Panc1 (cell line): ENCODE measurements around the gene CDKN2B-AS1. TPM values are rescaled to one million over a fixed set of nuclear protein-coding genes. Genes with fewer than 3 reads are reported as not detected.

ENCODE experiments used
- ATAC-seq: fragments of 200-7000 bp; cut with Tn5 transposase; 2 replicates; pipeline ENCODE4 v1.9.1; 2020; ENCODE audit warnings: mild to moderate bottlenecking, moderate library complexity
- BruUV-seq: library from RNA; stranded (reverse); fragments of 400-500 nt; replicated peaks from 2 replicates; lab custom pipeline; 2021; lab: Mats Ljungman, UMichigan
- CTCF ChIA-PET: fragments of 300-600 bp; sonication (Branson Sonifier 250); formaldehyde crosslinking; loops from one replicate; lab custom pipeline; 2022; ENCODE audit warnings: antibody characterized with exemption; lab: Charles Lee
- POLR2A ChIA-PET: fragments of 300-600 bp; sonication (Branson Sonifier 250); formaldehyde crosslinking; loops from one replicate; lab custom pipeline; 2022; ENCODE audit warnings: antibody characterized with exemption; lab: Charles Lee
- DNase-seq: peaks from one replicate; pipeline ENCODE4 v3.0.0-alpha.2; 2010; ENCODE audit warnings: low read depth, low spot score
- H3K27ac ChIP-seq: 2 replicates; pipeline ENCODE4 v1.5.1; 2011; ENCODE audit warnings: mild to moderate bottlenecking, low read length, inconsistent platforms
- H3K27me3 ChIP-seq: fragments of 200-500 bp; sonication (Bioruptor generic); 2 replicates; pipeline ENCODE4 v1.6.0; 2014; ENCODE audit warnings: low read length, inconsistent platforms; ENCODE audit not compliant: control insufficient read depth, insufficient read depth
- H3K36me3 ChIP-seq: fragments of 200-500 bp; sonication (Bioruptor generic); 2 replicates; pipeline ENCODE4 v1.5.1; 2014; ENCODE audit warnings: inconsistent platforms, mild to moderate bottlenecking, low read length, moderate library complexity; ENCODE audit not compliant: control insufficient read depth, insufficient read depth
- H3K4me1 ChIP-seq: 2 replicates; pipeline ENCODE4 v1.5.1; 2011; ENCODE audit warnings: inconsistent platforms, mild to moderate bottlenecking, low read length, moderate library complexity; ENCODE audit not compliant: control insufficient read depth, insufficient read depth
- H3K4me3 ChIP-seq, 2 experiments: 2 replicates each; pipeline ENCODE4 v1.5.1; 2011 to 2012; ENCODE audit warnings: low read depth in 2 of 2, low read length in 2 of 2, mild to moderate bottlenecking in 2 of 2, inconsistent platforms in 1 of 2, moderate library complexity in 1 of 2
- H3K9me3 ChIP-seq: fragments of 200-500 bp; sonication (Bioruptor generic); 2 replicates; pipeline ENCODE4 v1.5.1; 2014; ENCODE audit warnings: low read depth, mild to moderate bottlenecking, inconsistent platforms, low read length, moderate library complexity; ENCODE audit not compliant: control insufficient read depth, insufficient read depth
- CTCF ChIP-seq: fragments of 450-650 bp; IDR thresholded peaks from 2 replicates; pipeline ENCODE4 v1.5.1; 2017; ENCODE audit warnings: mild to moderate bottlenecking
- POLR2AphosphoS5 ChIP-seq: IDR thresholded peaks from 2 replicates; pipeline ENCODE4 v1.6.1; 2012; ENCODE audit warnings: mild to moderate bottlenecking, low read depth, low read length, moderate library complexity
- SIN3A ChIP-seq: IDR thresholded peaks from 2 replicates; pipeline ENCODE4 v1.6.1; 2012; ENCODE audit warnings: low read depth, mild to moderate bottlenecking, low read length, moderate library complexity, borderline replicate concordance; ENCODE audit not compliant: insufficient read depth
- TCF7L2 ChIP-seq: IDR thresholded peaks from 2 replicates; pipeline ENCODE4 v1.6.1; 2011; ENCODE audit warnings: mild to moderate bottlenecking, low read depth, low read length, inconsistent platforms
- in situ Hi-C: cut with HindIII; loops from 2 replicates; pipeline ENCODE4 v1.10.0; 2016; ENCODE audit warnings: low sequenced_read_pairs, low pct_unique_long_range_greater_than_20kb
- intact Hi-C: fragments of 100-400 bp; cut with micrococcal nuclease; formaldehyde crosslinking; loops from one replicate; pipeline ENCODE4 v1.10.0; 2022; ENCODE audit not compliant: unreplicated experiment
- total RNA-seq: library from RNA; stranded (reverse); gene quantifications from one replicate; pipeline ENCODE4 v1.2.1, GENCODE V29; 2021; ENCODE audit not compliant: unreplicated experiment
- TF ChIP-seq, protein P1 (sequence below), 2 experiments: IDR thresholded peaks; 2 replicates each; pipeline ENCODE4 v1.6.1; 2011 to 2012; ENCODE audit warnings: low read depth in 2 of 2, control low read depth in 1 of 2, low read length in 1 of 2, mild to moderate bottlenecking in 1 of 2, moderate library complexity in 1 of 2; ENCODE audit not compliant: insufficient read depth in 1 of 2

CDKN2B-AS1 gene
- total RNA-seq, 1 experiment from 2014 or later: not detected

DNA sequence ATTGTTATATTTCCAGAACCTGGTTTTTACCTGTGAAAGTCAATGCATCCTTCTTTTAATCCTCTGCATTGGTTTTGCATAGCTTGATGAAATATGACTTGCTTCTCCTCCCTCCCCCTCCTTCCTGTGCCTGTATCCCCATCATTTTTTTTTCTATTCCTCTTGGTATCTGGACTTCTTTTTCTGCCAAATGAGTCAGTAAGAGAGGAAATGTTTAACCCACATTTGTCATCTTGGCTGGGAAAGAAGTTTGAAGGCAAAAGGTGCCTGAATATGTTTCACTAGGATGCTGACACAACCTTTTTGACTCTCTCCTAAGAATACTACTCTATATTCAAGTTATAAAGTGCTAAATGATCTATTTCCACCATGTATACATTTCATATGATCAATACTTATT is 50.0 kb downstream of the CDKN2B-AS1 start:
- no peak for TF ChIP-seq CTCF
- no peak for TF ChIP-seq POLR2AphosphoS5
- TF ChIP-seq TCF7L2: no peak
- TF ChIP-seq SIN3A: no peak
- TF ChIP-seq, protein P1, sequence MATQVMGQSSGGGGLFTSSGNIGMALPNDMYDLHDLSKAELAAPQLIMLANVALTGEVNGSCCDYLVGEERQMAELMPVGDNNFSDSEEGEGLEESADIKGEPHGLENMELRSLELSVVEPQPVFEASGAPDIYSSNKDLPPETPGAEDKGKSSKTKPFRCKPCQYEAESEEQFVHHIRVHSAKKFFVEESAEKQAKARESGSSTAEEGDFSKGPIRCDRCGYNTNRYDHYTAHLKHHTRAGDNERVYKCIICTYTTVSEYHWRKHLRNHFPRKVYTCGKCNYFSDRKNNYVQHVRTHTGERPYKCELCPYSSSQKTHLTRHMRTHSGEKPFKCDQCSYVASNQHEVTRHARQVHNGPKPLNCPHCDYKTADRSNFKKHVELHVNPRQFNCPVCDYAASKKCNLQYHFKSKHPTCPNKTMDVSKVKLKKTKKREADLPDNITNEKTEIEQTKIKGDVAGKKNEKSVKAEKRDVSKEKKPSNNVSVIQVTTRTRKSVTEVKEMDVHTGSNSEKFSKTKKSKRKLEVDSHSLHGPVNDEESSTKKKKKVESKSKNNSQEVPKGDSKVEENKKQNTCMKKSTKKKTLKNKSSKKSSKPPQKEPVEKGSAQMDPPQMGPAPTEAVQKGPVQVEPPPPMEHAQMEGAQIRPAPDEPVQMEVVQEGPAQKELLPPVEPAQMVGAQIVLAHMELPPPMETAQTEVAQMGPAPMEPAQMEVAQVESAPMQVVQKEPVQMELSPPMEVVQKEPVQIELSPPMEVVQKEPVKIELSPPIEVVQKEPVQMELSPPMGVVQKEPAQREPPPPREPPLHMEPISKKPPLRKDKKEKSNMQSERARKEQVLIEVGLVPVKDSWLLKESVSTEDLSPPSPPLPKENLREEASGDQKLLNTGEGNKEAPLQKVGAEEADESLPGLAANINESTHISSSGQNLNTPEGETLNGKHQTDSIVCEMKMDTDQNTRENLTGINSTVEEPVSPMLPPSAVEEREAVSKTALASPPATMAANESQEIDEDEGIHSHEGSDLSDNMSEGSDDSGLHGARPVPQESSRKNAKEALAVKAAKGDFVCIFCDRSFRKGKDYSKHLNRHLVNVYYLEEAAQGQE (IDR thresholded peaks at IDR 0.05; ENCODE audit: insufficient read depth in 1 of 2, low read depth in 2 of 2, low read length in 1 of 2): no peak
- Histone ChIP-seq H3K4me3 (no peak overlapping the region), H3K27ac (no peak overlapping the region), H3K9me3 (no peaks in the 10 kb centered on the region), H3K27me3 (no peaks in the 10 kb centered on the region), H3K4me1 (no peaks in the 10 kb centered on the region), H3K36me3 (no peaks in the 10 kb centered on the region)
- BruUV-seq: no TSS peak
- in situ Hi-C loops (no loop called here), intact Hi-C loops (no loop called here)
- DNase-seq (no peak), ATAC-seq (no peak)
- POLR2A ChIA-PET: no interaction called here
- CTCF ChIA-PET: no interaction called here

DNA sequence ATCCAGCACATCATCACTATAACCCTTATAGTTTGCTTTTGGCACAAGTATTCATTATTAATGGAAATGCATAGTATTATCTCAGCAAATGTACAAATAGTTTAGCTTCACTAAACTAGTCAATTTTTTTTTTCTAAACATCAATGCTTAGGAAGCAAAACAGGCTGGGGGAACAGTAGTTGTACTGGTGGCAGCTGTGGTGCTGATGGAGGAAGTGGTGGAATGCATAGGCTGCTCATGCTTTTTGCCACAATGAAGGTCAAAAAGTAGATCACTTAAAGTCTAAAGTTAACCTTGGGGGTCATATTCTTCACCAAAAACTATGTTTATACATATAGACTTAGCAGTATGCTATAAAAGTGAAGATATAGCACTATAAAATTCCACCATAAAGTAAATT is 50.8 kb downstream of the CDKN2B-AS1 start:
- ChIA-PET POLR2A (no interaction called here), CTCF (no interaction called here)
- DNase-seq (no peak), ATAC-seq (no peak)
- Histone ChIP-seq H3K27me3 (no peaks in the 10 kb centered on the region), H3K27ac (no peak overlapping the region), H3K36me3 (no peaks in the 10 kb centered on the region), H3K9me3 (no peaks in the 10 kb centered on the region), H3K4me1 (no peaks in the 10 kb centered on the region), H3K4me3 (no peak overlapping the region)
- TF ChIP-seq SIN3A (no peak), POLR2AphosphoS5 (no peak), TCF7L2 (no peak), CTCF (no peak)
- TF ChIP-seq, protein P1 (IDR thresholded peaks at IDR 0.05; ENCODE audit: insufficient read depth in 1 of 2, low read depth in 2 of 2, low read length in 1 of 2): no peak
- BruUV-seq: no TSS peak
- in situ Hi-C loops: no loop called here
- intact Hi-C loops: no loop called here
